ENCODE results near the gene CCR8.
"Not testable (repeated sequence)": the region's sequence is repeated elsewhere in the genome, so short reads cannot be mapped to it uniquely, and the experiment has no call there.

CCR8 gene

DNA sequence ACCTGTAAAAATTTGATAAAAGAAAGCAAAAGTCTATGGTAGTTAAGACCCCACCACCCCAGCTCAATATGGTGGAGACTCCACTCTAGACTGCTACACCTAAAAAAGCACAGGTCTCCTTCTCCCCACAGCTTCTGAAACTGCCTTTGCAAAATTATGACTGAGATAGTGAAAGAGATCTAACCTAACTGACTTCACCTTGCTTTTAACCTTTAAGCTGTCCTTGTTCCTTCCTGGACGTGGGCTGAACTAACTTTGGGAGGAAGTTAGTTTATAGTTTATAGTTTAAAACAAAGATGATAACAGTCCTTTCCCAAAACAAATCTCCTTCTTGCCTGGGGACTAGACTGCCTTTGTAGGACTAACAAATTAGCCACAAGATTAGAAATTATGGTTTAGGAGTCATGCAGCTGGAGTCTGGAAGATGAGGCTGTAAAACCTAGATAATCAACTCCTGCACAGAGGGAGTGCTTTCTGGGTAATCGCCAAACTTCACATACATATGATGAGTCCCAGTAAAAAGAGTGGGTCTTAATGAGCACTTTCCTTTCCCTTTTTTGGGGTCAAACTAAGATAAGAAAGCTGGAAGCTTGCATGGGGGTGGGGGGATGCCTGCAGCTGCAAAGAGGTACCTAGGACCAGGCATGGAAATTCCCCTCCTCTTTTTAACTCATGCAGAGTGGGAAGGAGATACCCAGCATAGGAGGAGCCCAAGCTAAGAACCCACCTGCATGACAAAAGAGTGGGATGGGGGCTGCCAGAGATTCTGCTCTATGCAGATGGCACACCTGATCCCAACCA lies 17.5 kb downstream of the CCR8 start:
- Histone ChIP-seq H3K4me3 (replicated peaks; ENCODE audit: insufficient read depth, low read length) (no peak overlapping the region), H3K27ac (replicated peaks) (no peak overlapping the region), H3K27me3 (ENCODE audit: insufficient read depth, poor library complexity, severe bottlenecking) (no peaks in the 10 kb centered on the region)
- no peak for DNase-seq (ENCODE audit: low read depth in 1 of 2, low spot score in 1 of 2)
- TF ChIP-seq, protein P1, sequence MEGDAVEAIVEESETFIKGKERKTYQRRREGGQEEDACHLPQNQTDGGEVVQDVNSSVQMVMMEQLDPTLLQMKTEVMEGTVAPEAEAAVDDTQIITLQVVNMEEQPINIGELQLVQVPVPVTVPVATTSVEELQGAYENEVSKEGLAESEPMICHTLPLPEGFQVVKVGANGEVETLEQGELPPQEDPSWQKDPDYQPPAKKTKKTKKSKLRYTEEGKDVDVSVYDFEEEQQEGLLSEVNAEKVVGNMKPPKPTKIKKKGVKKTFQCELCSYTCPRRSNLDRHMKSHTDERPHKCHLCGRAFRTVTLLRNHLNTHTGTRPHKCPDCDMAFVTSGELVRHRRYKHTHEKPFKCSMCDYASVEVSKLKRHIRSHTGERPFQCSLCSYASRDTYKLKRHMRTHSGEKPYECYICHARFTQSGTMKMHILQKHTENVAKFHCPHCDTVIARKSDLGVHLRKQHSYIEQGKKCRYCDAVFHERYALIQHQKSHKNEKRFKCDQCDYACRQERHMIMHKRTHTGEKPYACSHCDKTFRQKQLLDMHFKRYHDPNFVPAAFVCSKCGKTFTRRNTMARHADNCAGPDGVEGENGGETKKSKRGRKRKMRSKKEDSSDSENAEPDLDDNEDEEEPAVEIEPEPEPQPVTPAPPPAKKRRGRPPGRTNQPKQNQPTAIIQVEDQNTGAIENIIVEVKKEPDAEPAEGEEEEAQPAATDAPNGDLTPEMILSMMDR (IDR thresholded peaks at IDR 0.05; ENCODE audit: insufficient read depth, low read length), result no peak
- TF ChIP-seq GABPA (IDR thresholded peaks at IDR 0.05; ENCODE audit: low read depth), result no peak
- TF ChIP-seq SPI1 (IDR thresholded peaks at IDR 0.05; ENCODE audit: borderline replicate concordance, low read depth), result no peak
- no peak for TF ChIP-seq POLR2AphosphoS5 (IDR thresholded peaks at IDR 0.05; ENCODE audit: low read depth)

DNA sequence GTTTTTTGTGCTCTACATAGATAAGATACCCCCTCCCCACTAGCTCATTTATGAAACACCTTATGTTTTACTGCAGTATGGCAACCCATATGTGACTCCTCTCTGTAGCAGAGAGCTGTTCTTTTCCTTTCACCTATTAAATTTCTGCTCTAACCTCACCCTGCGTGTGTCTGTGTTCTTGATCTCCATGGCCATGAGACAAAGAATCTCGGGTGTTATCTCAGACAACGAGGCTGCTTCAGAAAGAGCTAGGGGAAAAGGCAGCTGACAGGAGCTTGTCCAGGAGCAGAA lies 18.0 kb downstream of the CCR8 start:
- Histone ChIP-seq H3K27me3 (ENCODE audit: insufficient read depth, poor library complexity, severe bottlenecking) (no peaks in the 10 kb centered on the region), H3K4me3 (replicated peaks; ENCODE audit: insufficient read depth, low read length) (no peak overlapping the region), H3K27ac (replicated peaks) (no peak overlapping the region)
- no peak for TF ChIP-seq SPI1 (IDR thresholded peaks at IDR 0.05; ENCODE audit: borderline replicate concordance, low read depth)
- TF ChIP-seq, protein P1 (IDR thresholded peaks at IDR 0.05; ENCODE audit: insufficient read depth, low read length), result no peak
- TF ChIP-seq, protein P2, sequence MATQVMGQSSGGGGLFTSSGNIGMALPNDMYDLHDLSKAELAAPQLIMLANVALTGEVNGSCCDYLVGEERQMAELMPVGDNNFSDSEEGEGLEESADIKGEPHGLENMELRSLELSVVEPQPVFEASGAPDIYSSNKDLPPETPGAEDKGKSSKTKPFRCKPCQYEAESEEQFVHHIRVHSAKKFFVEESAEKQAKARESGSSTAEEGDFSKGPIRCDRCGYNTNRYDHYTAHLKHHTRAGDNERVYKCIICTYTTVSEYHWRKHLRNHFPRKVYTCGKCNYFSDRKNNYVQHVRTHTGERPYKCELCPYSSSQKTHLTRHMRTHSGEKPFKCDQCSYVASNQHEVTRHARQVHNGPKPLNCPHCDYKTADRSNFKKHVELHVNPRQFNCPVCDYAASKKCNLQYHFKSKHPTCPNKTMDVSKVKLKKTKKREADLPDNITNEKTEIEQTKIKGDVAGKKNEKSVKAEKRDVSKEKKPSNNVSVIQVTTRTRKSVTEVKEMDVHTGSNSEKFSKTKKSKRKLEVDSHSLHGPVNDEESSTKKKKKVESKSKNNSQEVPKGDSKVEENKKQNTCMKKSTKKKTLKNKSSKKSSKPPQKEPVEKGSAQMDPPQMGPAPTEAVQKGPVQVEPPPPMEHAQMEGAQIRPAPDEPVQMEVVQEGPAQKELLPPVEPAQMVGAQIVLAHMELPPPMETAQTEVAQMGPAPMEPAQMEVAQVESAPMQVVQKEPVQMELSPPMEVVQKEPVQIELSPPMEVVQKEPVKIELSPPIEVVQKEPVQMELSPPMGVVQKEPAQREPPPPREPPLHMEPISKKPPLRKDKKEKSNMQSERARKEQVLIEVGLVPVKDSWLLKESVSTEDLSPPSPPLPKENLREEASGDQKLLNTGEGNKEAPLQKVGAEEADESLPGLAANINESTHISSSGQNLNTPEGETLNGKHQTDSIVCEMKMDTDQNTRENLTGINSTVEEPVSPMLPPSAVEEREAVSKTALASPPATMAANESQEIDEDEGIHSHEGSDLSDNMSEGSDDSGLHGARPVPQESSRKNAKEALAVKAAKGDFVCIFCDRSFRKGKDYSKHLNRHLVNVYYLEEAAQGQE (IDR thresholded peaks at IDR 0.05; ENCODE audit: insufficient replicate concordance, low read depth), result no peak
- no peak for TF ChIP-seq GABPA (IDR thresholded peaks at IDR 0.05; ENCODE audit: low read depth)
- no peak for TF ChIP-seq POLR2AphosphoS5 (IDR thresholded peaks at IDR 0.05; ENCODE audit: low read depth)
- no peak for DNase-seq (ENCODE audit: low read depth in 1 of 2, low spot score in 1 of 2)

DNA sequence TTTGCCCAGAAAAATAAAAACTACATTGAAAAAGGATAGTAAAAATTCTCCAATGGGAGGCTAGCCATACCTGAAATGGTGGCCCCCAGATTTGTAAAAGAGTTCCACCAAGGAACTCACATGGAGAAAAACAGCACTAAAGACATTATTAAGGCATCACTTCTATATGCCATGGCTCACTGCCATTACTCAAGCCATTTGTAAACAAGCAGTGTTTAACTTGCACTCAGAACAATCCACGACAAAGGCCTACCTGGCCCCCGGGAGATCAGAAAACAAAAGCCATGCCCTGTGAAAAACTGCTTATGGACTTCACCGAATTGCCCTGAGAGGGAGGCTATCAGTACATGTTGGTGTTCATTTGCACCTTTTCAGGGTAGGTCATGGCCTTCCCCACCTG lies 19.6 kb downstream of the CCR8 start:
- H3K27me3 ChIP-seq (ENCODE audit: insufficient read depth, poor library complexity, severe bottlenecking), result no peaks in the 10 kb centered on the region
- no peak for DNase-seq (ENCODE audit: low read depth in 1 of 2, low spot score in 1 of 2)
- no peak overlapping the region for H3K4me3 ChIP-seq (replicated peaks; ENCODE audit: insufficient read depth, low read length)
- H3K27ac ChIP-seq (replicated peaks), result no peak overlapping the region
- TF ChIP-seq GABPA (IDR thresholded peaks at IDR 0.05; ENCODE audit: low read depth), result no peak

DNA sequence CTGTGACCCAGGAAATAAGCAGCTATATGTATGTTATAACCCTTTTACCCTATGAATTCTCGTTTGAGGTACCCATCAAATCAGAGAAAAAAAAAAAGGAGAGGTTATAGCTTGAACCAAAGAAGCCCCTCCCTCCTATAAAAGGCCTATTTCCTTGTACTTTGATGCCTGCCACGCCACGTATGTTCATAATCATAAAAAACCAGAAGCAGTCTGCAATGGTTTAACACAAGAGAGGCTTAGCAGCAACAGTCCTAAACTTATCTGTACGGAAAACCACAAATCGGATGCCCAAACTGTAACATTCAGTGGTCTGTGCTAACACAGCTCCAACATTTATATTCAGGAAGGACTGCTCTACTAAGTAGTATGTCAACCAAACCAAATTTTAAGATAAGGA lies 21.2 kb downstream of the CCR8 start:
- no peak for TF ChIP-seq GABPA (IDR thresholded peaks at IDR 0.05; ENCODE audit: low read depth)
- TF ChIP-seq, protein P1 (IDR thresholded peaks at IDR 0.05; ENCODE audit: insufficient read depth, low read length), result no peak
- TF ChIP-seq SPI1 (IDR thresholded peaks at IDR 0.05; ENCODE audit: borderline replicate concordance, low read depth), result no peak
- TF ChIP-seq, protein P2 (IDR thresholded peaks at IDR 0.05; ENCODE audit: insufficient replicate concordance, low read depth), result no peak
- TF ChIP-seq POLR2AphosphoS5 (IDR thresholded peaks at IDR 0.05; ENCODE audit: low read depth), result no peak
- Histone ChIP-seq H3K27ac (replicated peaks) (no peak overlapping the region), H3K27me3 (ENCODE audit: insufficient read depth, poor library complexity, severe bottlenecking) (no peaks in the 10 kb centered on the region), H3K4me3 (replicated peaks; ENCODE audit: insufficient read depth, low read length) (no peak overlapping the region)
- DNase-seq (ENCODE audit: low read depth in 1 of 2, low spot score in 1 of 2), result no peak

DNA sequence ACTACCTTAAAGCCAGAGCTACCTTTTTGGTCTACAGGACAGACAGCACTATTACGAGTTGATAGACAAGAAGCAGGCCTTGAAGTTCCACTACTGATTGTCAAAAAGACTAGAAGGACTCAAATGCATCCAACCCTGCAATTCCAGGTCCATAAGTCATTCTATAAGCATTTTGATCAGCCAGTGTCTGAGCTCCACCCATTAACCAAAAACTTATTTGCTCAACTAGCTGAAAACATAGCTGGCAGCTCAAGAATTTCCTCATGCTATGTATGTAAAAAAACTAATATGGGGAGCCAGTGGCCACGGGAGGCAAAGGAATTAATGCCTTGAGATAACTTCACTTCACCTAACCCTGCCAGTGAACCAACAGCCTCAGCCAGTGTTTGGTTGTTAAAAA lies 21.6 kb downstream of the CCR8 start:
- not testable (repeated sequence) for H3K27ac ChIP-seq (replicated peaks); H3K4me3 ChIP-seq (replicated peaks; ENCODE audit: insufficient read depth, low read length); H3K27me3 ChIP-seq (ENCODE audit: insufficient read depth, poor library complexity, severe bottlenecking); DNase-seq (ENCODE audit: low read depth in 1 of 2, low spot score in 1 of 2)

DNA sequence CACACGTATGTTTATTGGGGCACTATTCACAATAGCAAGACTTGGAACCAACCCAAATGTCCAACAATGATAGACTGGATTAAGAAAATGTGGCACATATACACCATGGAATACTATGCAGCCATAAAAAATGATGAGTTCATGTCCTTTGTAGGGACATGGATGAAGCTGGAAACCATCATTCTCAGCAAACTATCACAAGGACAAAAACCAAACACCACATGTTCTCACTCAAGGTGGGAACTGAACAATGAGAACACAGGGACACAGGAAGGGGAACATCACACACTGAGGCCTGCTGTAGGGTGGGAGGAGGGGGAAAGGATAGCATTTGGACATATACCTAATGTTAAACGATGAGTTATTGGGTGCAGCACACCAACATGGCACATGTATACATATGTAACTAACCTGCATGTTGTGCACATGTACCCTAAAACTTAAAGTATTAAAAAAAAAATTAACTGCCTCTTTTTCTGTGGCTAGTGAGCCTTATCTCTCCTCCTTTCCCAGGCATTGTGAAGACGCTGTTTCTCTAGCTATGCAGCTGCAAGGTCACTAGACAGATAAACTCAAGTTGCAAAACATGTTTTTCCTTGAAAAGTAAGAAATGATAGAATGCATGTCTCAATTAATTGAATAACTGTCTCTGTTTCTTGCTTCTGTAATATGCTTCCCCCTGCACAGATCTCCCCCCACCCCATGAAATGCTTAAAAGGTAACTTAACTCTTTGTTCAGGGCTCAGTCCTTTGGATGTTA lies 23.8 kb downstream of the CCR8 start:
- not testable (repeated sequence) for H3K27me3 ChIP-seq (ENCODE audit: insufficient read depth, poor library complexity, severe bottlenecking); H3K27ac ChIP-seq (replicated peaks); DNase-seq (ENCODE audit: low read depth in 1 of 2, low spot score in 1 of 2); H3K4me3 ChIP-seq (replicated peaks; ENCODE audit: insufficient read depth, low read length)
